ENCODE measurements around the gene TCN2.

Gene TCN2

DNA sequence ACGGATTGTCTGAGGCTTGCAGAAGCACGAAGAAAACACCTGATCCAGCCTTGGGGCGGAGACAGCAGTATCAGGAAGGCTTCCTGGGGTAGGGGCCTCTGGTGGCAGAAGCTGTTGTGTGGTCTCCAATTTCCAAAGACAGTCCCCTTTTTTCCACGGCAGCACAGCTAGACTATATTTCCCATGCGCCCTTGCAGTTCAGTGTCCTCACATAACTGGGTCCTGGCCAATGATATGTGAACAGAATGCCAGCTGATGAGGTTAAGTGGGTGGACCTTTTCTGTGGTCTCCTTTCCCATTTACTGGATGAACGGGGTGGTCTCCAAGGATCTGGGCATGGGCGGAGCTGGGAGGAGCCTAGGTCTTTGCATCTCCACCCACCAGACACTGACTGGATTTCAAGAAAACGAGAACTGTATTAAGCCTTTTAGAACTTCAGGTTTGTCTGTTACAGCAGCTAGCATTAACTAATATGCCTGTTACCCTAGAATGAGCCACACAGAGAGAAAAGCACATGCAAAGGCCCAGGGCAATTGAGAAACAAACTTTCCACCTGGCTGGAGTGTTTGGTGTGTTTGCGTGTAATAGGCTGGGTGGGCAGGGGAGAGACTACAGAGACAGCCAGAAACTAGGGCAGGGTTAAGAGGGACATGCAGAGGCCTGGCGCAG, 38.7 kb upstream of the TCN2 start:
- Histone ChIP-seq H3K36me3 (ENCODE audit: insufficient read depth, low read length) (no peaks in the 10 kb centered on the region), H3K4me3 (ENCODE audit: low read depth in 1 of 2, low read length in 2 of 2) (no peak overlapping the region), H3K27me3 (ENCODE audit: control insufficient read depth in 1 of 2, insufficient read depth in 2 of 2, low read length in 2 of 2) (peaks cover 0 to 3% of the 10 kb centered on the region in 2 donors), H3K9me3 (ENCODE audit: low read length) (no peaks in the 10 kb centered on the region), H3K4me1 (ENCODE audit: insufficient read depth, low read length) (no peaks in the 10 kb centered on the region), H3K27ac (ENCODE audit: low read depth, low read length) (no peak overlapping the region), H3K9ac (ENCODE audit: low read length) (no peak overlapping the region)

DNA sequence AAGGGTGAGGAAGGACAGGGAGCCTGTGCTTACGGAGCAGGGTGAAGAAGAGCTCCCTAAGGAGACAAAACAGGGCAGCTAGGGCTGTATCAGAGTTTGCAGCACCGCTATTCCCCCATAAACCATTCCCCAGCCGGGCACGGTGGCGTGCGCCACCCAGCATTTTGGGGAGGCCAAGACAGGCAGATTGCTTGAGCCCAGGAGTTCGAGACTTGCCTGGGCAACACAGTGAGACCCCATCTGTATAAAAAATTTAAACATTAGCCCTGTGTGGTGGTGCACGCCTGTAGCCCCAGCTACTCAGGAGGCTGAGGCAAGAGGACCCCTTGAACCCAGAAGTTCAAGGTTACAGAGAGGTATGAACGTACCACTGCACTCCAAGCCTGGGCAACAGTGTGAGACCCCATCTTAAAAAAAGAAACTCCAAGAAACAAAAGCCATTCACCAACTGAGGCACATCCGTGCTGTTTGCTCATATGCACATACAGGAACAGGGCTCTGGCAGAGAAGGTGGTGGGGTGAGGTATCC, 37.2 kb upstream of the TCN2 start:
- no peak overlapping the region for H3K27ac ChIP-seq (ENCODE audit: low read depth, low read length)
- peaks cover 0 to 4% of the 10 kb centered on the region in 2 donors for H3K27me3 ChIP-seq (ENCODE audit: control insufficient read depth in 1 of 2, insufficient read depth in 2 of 2, low read length in 2 of 2)
- no peak overlapping the region for H3K9ac ChIP-seq (ENCODE audit: low read length)
- H3K9me3 ChIP-seq (ENCODE audit: low read length) = no peaks in the 10 kb centered on the region
- H3K36me3 ChIP-seq (ENCODE audit: insufficient read depth, low read length) = no peaks in the 10 kb centered on the region
- H3K4me1 ChIP-seq (ENCODE audit: insufficient read depth, low read length) = no peaks in the 10 kb centered on the region
- no peak overlapping the region for H3K4me3 ChIP-seq (ENCODE audit: low read depth in 1 of 2, low read length in 2 of 2)

DNA sequence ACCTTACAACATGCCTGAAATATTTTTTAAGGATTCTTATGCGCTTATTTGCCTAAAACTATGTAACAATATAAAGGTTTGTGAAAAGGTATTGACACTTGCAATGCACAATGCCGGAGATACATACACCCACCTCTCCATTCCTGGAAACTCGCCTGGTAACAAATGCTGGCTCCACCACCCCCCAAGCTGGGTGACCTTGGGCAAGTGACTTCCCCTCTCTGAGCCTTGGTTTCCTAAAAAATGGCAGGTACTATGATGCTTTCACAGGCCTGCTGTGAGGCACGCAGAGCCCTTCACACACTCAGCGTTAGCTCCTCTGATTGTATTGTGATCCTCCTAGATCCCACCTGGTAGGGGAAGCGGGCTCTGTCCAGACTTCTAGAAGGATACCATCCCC, 34.8 kb upstream of the TCN2 start:
- Histone ChIP-seq H3K9ac (ENCODE audit: low read length) (no peak overlapping the region), H3K4me1 (ENCODE audit: insufficient read depth, low read length) (no peaks in the 10 kb centered on the region), H3K27me3 (ENCODE audit: control insufficient read depth in 1 of 2, insufficient read depth in 2 of 2, low read length in 2 of 2) (peaks cover 0 to 4% of the 10 kb centered on the region in 2 donors), H3K4me3 (ENCODE audit: low read depth in 1 of 2, low read length in 2 of 2) (no peak overlapping the region), H3K36me3 (ENCODE audit: insufficient read depth, low read length) (peaks cover 16% of the 10 kb centered on the region), H3K27ac (ENCODE audit: low read depth, low read length) (no peak overlapping the region), H3K9me3 (ENCODE audit: low read length) (no peaks in the 10 kb centered on the region)

DNA sequence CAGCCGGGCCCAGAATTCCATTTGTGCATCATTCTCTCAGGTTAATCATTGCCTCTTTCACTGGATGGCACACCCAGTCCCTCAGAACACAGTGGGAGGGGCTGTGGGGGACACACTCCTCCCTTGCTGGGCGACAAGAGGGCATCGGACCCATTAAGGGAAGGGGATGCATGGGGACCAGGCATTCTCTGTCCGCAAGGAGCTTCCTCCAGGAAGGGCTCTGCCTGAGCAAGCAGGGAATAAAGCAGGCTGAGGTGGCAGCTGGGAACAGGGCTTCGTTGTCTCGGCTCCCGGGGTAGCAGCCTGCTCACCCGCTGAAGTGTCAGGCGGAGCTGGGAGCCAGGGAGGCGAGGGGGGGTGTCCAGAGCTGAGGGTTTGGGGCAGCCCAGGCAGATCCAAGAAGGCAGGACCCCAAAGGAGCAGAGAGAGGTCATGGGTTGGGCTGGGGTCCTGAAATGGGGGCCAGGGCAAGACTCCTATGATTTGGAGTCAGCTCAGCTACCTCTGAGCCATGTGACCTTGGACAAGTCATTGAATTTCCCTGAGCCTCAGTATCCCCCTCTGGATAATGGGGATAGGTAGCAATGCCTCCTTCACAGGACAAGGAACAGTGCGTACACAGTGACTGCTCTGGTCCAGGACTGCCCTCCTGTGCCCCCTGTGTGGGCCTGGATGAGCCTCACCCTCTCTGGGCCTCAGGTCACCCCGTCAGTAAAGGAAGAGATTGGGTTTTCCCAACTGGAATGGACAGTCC, 34.0 kb upstream of the TCN2 start:
- Histone ChIP-seq H3K9ac (ENCODE audit: low read length) (no peak overlapping the region), H3K36me3 (ENCODE audit: insufficient read depth, low read length) (peaks cover 24% of the 10 kb centered on the region), H3K4me1 (ENCODE audit: insufficient read depth, low read length) (no peaks in the 10 kb centered on the region), H3K27ac (ENCODE audit: low read depth, low read length) (no peak overlapping the region), H3K27me3 (ENCODE audit: control insufficient read depth in 1 of 2, insufficient read depth in 2 of 2, low read length in 2 of 2) (peaks cover 0 to 4% of the 10 kb centered on the region in 2 donors), H3K4me3 (ENCODE audit: low read depth in 1 of 2, low read length in 2 of 2) (no peak overlapping the region), H3K9me3 (ENCODE audit: low read length) (no peaks in the 10 kb centered on the region)

DNA sequence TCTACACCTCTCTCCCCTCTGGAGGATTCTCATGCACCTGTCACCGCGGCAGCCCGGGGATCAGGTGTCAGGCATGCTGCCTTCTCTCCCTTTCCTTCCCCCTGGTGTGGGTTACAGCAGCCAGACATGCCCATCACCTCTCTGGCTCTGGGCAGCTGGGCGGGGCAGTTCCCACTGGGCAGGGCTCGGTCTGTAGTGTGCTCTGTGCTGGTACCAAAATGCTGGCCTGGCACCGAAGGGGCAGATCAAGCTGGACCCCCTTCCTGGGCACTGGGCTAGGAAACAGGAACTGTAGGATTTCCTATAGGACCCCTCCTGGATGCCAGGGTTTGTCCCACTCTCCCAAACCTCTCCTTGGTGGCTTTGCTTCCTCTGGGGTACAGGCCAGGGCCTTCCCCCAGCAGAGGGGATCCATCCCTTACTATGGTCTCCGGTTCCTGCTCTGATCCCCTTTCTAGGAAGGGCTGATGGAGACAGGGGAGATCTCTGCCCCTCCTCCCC, 33.3 kb upstream of the TCN2 start:
- Histone ChIP-seq H3K27me3 (ENCODE audit: control insufficient read depth in 1 of 2, insufficient read depth in 2 of 2, low read length in 2 of 2) (peaks cover 0 to 4% of the 10 kb centered on the region in 2 donors), H3K36me3 (ENCODE audit: insufficient read depth, low read length) (peaks cover 31% of the 10 kb centered on the region), H3K27ac (ENCODE audit: low read depth, low read length) (no peak overlapping the region), H3K4me3 (ENCODE audit: low read depth in 1 of 2, low read length in 2 of 2) (no peak overlapping the region), H3K9me3 (ENCODE audit: low read length) (no peaks in the 10 kb centered on the region), H3K9ac (ENCODE audit: low read length) (no peak overlapping the region), H3K4me1 (ENCODE audit: insufficient read depth, low read length) (no peaks in the 10 kb centered on the region)

DNA sequence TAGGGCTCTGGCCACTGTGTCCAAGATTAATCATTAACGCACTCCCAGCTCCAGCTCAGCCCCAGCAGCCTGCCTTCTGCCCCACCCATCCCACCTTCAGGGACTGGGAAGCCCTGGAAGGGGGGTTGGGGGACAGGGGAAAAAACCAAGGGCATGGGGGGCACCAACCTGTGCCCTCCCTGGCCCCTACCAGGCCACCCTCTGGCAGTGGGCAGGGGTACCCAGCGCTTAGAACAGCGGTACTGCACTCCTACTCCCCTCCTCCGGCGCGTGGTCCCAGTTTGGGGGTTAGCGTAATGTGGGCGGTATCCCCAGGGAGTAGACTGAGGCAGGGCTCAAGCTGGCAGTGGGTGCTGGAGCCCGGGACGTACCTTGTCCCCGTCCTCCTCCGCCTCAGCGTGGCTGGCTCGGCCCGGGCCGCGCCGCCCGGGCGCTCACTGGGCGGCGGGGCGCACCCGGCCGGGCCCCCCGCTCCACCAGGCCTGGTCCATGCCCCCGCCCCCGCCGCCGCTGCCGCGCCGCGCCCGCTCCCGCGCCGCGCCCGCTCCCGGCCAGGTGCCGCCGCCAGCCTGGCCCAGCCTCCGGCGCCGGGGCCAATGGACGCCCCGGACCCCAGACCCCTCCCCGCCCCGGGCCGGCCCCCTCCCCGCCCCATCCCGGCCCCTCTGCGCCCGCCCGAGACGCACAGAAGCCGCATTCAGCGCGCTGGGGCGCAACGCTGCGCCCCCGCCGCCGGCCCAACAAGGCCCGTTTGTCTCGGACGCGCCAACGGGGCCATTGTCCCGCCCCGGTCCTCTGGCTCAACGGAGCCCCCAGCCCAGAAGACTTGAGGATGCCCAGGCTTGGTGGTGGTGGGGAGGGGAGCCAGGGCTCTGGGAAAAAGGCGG, 32.6 kb upstream of the TCN2 start, which contains the start of gene GAL3ST1:
Gene GAL3ST1 (minus strand): TSS at position 571 of the 887 bp plus-strand sequence. CDS start 17,273 bp downstream, outside the sequence.
- Histone ChIP-seq H3K27me3 (ENCODE audit: control insufficient read depth in 1 of 2, insufficient read depth in 2 of 2, low read length in 2 of 2) (peaks cover 0 to 4% of the 10 kb centered on the region in 2 donors), H3K4me3 (ENCODE audit: low read depth in 1 of 2, low read length in 2 of 2) (no peak within 1 kb of the TSS), H3K27ac (ENCODE audit: low read depth, low read length) (no peak within 1 kb of the TSS), H3K36me3 (ENCODE audit: insufficient read depth, low read length) (peaks cover 37% of the 10 kb centered on the region), H3K9me3 (ENCODE audit: low read length) (no peaks in the 10 kb centered on the region), H3K4me1 (ENCODE audit: insufficient read depth, low read length) (no peaks in the 10 kb centered on the region), H3K9ac (ENCODE audit: low read length) (no peak within 1 kb of the TSS)

DNA sequence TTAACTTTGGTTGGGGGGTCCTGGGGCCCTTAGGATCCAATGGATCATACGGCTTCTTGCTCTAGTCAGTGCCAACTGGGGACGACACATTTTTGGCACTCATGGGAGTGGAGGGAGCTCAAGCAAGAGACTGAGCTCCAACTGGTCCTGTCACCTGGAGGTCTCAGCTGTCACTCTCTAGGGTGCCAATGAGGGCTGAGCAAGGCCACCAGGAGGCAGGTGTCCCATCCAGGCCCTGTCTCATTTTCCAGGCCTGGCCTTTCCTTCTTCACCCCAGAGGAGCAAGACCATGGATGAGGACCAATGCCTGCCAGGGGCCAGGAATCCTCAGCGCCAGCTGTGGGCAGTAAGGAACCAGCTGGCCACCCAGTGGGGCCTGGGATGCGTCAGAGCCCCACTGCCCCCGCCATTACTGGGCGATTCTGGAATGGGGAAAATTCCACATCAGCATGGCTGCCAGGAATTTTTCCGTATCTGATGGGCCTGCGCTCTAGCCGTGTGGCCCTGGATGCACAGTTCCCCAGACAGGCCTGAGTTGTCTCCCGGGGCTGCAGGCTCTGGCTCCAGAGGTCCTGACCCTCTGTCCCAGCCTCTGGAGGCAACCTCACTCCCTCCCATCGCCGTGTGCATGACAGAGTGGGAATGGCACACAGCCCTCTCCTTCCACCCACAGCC, 31.8 kb upstream of the TCN2 start:
- H3K27ac ChIP-seq (ENCODE audit: low read depth, low read length) = no peak overlapping the region

DNA sequence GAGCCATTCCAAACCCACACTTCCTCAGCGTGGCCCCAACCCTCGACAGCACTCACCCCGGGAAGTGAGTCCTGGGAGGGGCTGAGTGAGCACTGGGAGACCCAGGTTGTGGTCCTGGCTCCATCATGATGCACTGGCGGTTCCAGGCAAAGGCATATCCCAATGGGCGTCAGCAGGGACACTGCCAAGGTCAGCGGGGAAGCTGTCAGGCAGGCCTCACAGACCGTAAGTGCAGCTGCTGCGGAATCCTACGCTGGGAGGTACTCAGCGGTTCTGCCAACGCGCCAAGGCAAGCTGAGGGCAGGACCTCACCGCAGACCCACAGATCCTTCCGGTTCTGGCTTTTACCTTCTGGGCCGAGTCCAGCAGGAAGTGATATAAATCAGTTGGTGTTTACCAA, 31.1 kb upstream of the TCN2 start:
- H3K36me3 ChIP-seq (ENCODE audit: insufficient read depth, low read length) = peaks cover 53% of the 10 kb centered on the region
- H3K4me1 ChIP-seq (ENCODE audit: insufficient read depth, low read length) = no peaks in the 10 kb centered on the region
- no peak overlapping the region for H3K9ac ChIP-seq (ENCODE audit: low read length)
- H3K4me3 ChIP-seq (ENCODE audit: low read depth in 1 of 2, low read length in 2 of 2) = no peak overlapping the region
- peaks cover 0 to 6% of the 10 kb centered on the region in 2 donors for H3K27me3 ChIP-seq (ENCODE audit: control insufficient read depth in 1 of 2, insufficient read depth in 2 of 2, low read length in 2 of 2)
- no peak overlapping the region for H3K27ac ChIP-seq (ENCODE audit: low read depth, low read length)
- H3K9me3 ChIP-seq (ENCODE audit: low read length) = no peaks in the 10 kb centered on the region

More for the DNA sequence above, 31.8 kb upstream of the TCN2 start:
- H3K4me3 ChIP-seq (ENCODE audit: low read depth in 1 of 2, low read length in 2 of 2) = no peak overlapping the region
- peaks cover 45% of the 10 kb centered on the region for H3K36me3 ChIP-seq (ENCODE audit: insufficient read depth, low read length)
- H3K9me3 ChIP-seq (ENCODE audit: low read length) = no peaks in the 10 kb centered on the region
- H3K27me3 ChIP-seq (ENCODE audit: control insufficient read depth in 1 of 2, insufficient read depth in 2 of 2, low read length in 2 of 2) = peaks cover 0 to 4% of the 10 kb centered on the region in 2 donors
- H3K9ac ChIP-seq (ENCODE audit: low read length) = no peak overlapping the region
- no peaks in the 10 kb centered on the region for H3K4me1 ChIP-seq (ENCODE audit: insufficient read depth, low read length)

DNA sequence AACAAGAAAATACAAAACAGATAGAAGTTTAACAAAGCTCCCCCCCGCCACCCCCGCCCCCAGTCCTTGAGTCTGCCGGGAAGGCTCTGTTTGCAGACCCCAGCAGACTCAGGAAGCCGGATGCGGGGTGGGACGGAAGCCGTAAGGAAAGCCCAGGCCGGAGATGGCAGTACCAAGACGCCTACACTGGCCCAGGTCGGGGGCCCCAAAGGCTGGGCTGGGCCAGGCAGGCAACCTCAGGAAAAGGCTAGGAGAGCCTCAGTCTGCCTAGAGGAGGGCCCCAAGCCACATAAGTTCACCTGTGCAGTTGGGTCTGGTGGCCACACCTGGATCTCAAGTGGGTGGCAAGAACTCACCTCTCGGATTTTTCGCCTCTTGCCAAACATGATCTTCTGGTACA, 28.5 kb upstream of the TCN2 start:
- no peaks in the 10 kb centered on the region for H3K4me1 ChIP-seq (ENCODE audit: insufficient read depth, low read length)
- no peak overlapping the region for H3K9ac ChIP-seq (ENCODE audit: low read length)
- peaks cover 0 to 7% of the 10 kb centered on the region in 2 donors for H3K27me3 ChIP-seq (ENCODE audit: control insufficient read depth in 1 of 2, insufficient read depth in 2 of 2, low read length in 2 of 2)
- H3K36me3 ChIP-seq (ENCODE audit: insufficient read depth, low read length) = peaks cover 78% of the 10 kb centered on the region
- no peak overlapping the region for H3K4me3 ChIP-seq (ENCODE audit: low read depth in 1 of 2, low read length in 2 of 2)
- no peaks in the 10 kb centered on the region for H3K9me3 ChIP-seq (ENCODE audit: low read length)
- H3K27ac ChIP-seq (ENCODE audit: low read depth, low read length) = no peak overlapping the region

DNA sequence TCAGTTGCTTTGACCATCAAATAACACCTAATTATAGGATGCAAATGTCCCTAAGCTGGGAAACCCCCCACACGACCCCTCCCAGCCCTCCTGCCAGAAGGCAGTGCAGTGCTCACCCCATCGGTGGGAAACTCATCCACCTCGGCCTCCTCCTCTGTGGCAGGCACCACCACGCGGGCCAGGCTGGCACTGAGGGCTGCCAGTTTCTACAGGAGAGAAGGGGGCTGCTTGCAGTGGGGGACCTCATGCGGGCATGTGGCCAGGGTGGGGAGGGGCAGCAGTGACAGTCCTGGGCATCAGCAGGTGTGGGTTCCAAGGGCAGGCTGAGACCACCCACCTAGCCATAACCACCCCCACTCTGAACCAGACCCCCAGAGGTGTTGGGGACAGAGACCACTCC, 26.1 kb upstream of the TCN2 start:
- no peaks in the 10 kb centered on the region for H3K9me3 ChIP-seq (ENCODE audit: low read length)
- no peak overlapping the region for H3K9ac ChIP-seq (ENCODE audit: low read length)
- no peaks in the 10 kb centered on the region for H3K4me1 ChIP-seq (ENCODE audit: insufficient read depth, low read length)
- H3K27ac ChIP-seq (ENCODE audit: low read depth, low read length) = no peak overlapping the region
- H3K27me3 ChIP-seq (ENCODE audit: control insufficient read depth in 1 of 2, insufficient read depth in 2 of 2, low read length in 2 of 2) = peaks cover 0 to 3% of the 10 kb centered on the region in 2 donors
- H3K36me3 ChIP-seq (ENCODE audit: insufficient read depth, low read length) = peaks cover 97% of the 10 kb centered on the region
- H3K4me3 ChIP-seq (ENCODE audit: low read depth in 1 of 2, low read length in 2 of 2) = no peak overlapping the region
